HepG2 (cell line): Measurements from ENCODE around the gene GALNT15. TPM values are rescaled to one million over a fixed set of nuclear protein-coding genes. Genes with fewer than 3 reads are reported as not detected.

Source experiments
- ATAC-seq: fragments of 200-7000 bp; cut with Tn5 transposase; 3 replicates; pipeline ENCODE4 v1.9.1; 2020; ENCODE audit warnings: mild to moderate bottlenecking, moderate library complexity
- BruUV-seq: library from RNA; stranded (reverse); fragments of 400-500 nt; replicated peaks from 2 replicates; lab custom pipeline; 2021; lab: Mats Ljungman, UMichigan
- CTCF ChIA-PET: fragments of 300-600 bp; formaldehyde crosslinking; extraction: SDS; loops from one replicate; lab custom pipeline; 2021; ENCODE audit warnings: low total read pairs, inconsistent platforms, low intra/inter-chr PET ratio; lab: Yijun Ruan, JAX
- POLR2A ChIA-PET: fragments of 350-600 bp; sonication (Branson Sonifier 250); formaldehyde crosslinking; loops from one replicate; lab custom pipeline; 2020; ENCODE audit warnings: antibody characterized with exemption, inconsistent platforms; lab: Yijun Ruan, JAX
- DNase-seq: peaks from one replicate; pipeline ENCODE4 v3.0.0-alpha.2; 2015; ENCODE audit warnings: low spot score
- FAIRE-seq: peaks from 3 replicates; lab custom pipeline; 2011; peaks lifted over from hg19 to GRCh38; lab: Jason Lieb, UNC
- H2AFZ ChIP-seq: one replicate; pipeline ENCODE4 v1.6.1; 2011; ENCODE audit warnings: low read length, inconsistent platforms
- H3K27ac ChIP-seq: fragments of 300-600 bp; 3 replicates; pipeline ENCODE4 v1.8.0; 2011; ENCODE audit warnings: mixed run types, mild to moderate bottlenecking, mixed read lengths, low read length, inconsistent platforms; ENCODE audit not compliant: insufficient read depth; ENCODE audit errors: extremely low read length
- H3K27me3 ChIP-seq, 2 experiments: fragments of 200-600 bp in 1 of 2; 2 replicates in 1 of 2; 3 replicates in 1 of 2; pipeline versions ENCODE4 v1.6.0 to v1.8.0; 2011; ENCODE audit warnings: low read length in 2 of 2, mild to moderate bottlenecking in 2 of 2, moderate library complexity in 2 of 2, inconsistent platforms in 1 of 2; ENCODE audit not compliant: insufficient read depth in 2 of 2, control insufficient read depth in 1 of 2
- H3K36me3 ChIP-seq, 2 experiments: fragments of 200-600 bp in 1 of 2; replicated peaks in 1 of 2; 2 replicates in 1 of 2; 3 replicates in 1 of 2; pipeline versions ENCODE4 v1.5.1 to v1.8.0; 2011; ENCODE audit warnings: low read length in 2 of 2, inconsistent platforms in 1 of 2; ENCODE audit not compliant: insufficient read depth in 2 of 2, control insufficient read depth in 1 of 2
- H3K4me1 ChIP-seq: 2 replicates; pipeline ENCODE4 v1.5.1; 2012; ENCODE audit warnings: low read length, inconsistent platforms; ENCODE audit not compliant: insufficient read depth
- H3K4me2 ChIP-seq: 2 replicates; pipeline ENCODE4 v1.6.0; 2011; ENCODE audit warnings: low read depth, low read length, inconsistent platforms
- H3K4me3 ChIP-seq, 3 experiments: fragments of 200-600 bp in 1 of 3; sonication (generic), shearing (Covaris generic) in 1 of 3; replicated peaks in 1 of 3; 2 replicates each; pipeline ENCODE4 v1.5.1; 2011 to 2016; ENCODE audit warnings: low read length in 3 of 3, inconsistent platforms in 2 of 3, low read depth in 2 of 3, mild to moderate bottlenecking in 2 of 3, control low read depth in 1 of 3, mixed read lengths in 1 of 3; ENCODE audit not compliant: insufficient read depth in 1 of 3
- H3K79me2 ChIP-seq: one replicate; pipeline ENCODE4 v1.6.1; 2011; ENCODE audit warnings: low read length, inconsistent platforms; ENCODE audit not compliant: insufficient read depth
- H3K9ac ChIP-seq: 2 replicates; pipeline ENCODE4 v1.6.0; 2011; ENCODE audit warnings: mild to moderate bottlenecking, low read depth, low read length, inconsistent platforms; ENCODE audit not compliant: insufficient read depth
- H3K9me3 ChIP-seq: 2 replicates; pipeline ENCODE4 v1.5.1; 2012; ENCODE audit warnings: mild to moderate bottlenecking, low read length
- H4K20me1 ChIP-seq: 2 replicates; pipeline ENCODE4 v1.6.0; 2011; ENCODE audit warnings: inconsistent platforms, mild to moderate bottlenecking, low read length, moderate library complexity; ENCODE audit not compliant: insufficient read depth
- ARHGAP35 ChIP-seq: sonication (generic); formaldehyde crosslinking; IDR thresholded peaks from 2 replicates; pipeline ENCODE4 v1.9.0; 2022; ENCODE audit warnings: mild to moderate bottlenecking, inconsistent platforms, moderate library complexity, missing genetic modification reagents, borderline replicate concordance
- GLI4 ChIP-seq: sonication (generic); formaldehyde crosslinking; IDR thresholded peaks from 2 replicates; pipeline ENCODE4 v1.5.1; 2020; ENCODE audit warnings: missing genetic modification reagents, mild to moderate bottlenecking, moderate library complexity, borderline replicate concordance
- MATR3 ChIP-seq: sonication (generic); formaldehyde crosslinking; IDR thresholded peaks from 2 replicates; pipeline ENCODE4 v1.4.0; 2020; ENCODE audit warnings: missing genetic modification reagents
- MTF2 ChIP-seq: sonication (generic); formaldehyde crosslinking; IDR thresholded peaks from 2 replicates; pipeline ENCODE4 v1.5.0; 2020; ENCODE audit warnings: missing genetic modification reagents, borderline replicate concordance
- PAX8 ChIP-seq: sonication (generic); formaldehyde crosslinking; IDR thresholded peaks from 2 replicates; pipeline ENCODE4 v1.8.0; 2022; ENCODE audit warnings: mild to moderate bottlenecking, missing genetic modification reagents, borderline replicate concordance
- RARG ChIP-seq: sonication (generic); formaldehyde crosslinking; IDR thresholded peaks from 2 replicates; pipeline ENCODE4 v1.4.0; 2020; ENCODE audit warnings: low read depth, mild to moderate bottlenecking, missing genetic modification reagents
- XBP1 ChIP-seq: sonication (generic); formaldehyde crosslinking; IDR thresholded peaks from 2 replicates; pipeline ENCODE4 v1.5.0; 2020; ENCODE audit warnings: missing genetic modification reagents
- ZBTB20 ChIP-seq: sonication (generic); formaldehyde crosslinking; IDR thresholded peaks from 2 replicates; pipeline ENCODE4 v1.8.1; 2023; ENCODE audit warnings: missing genetic modification reagents, low read depth, mild to moderate bottlenecking, borderline replicate concordance
- ZC3H13 ChIP-seq: sonication (generic); formaldehyde crosslinking; IDR thresholded peaks from 2 replicates; pipeline ENCODE4 v1.8.1; 2023; ENCODE audit warnings: mild to moderate bottlenecking, missing genetic modification reagents, moderate library complexity
- ZNF431 ChIP-seq: sonication (generic); formaldehyde crosslinking; IDR thresholded peaks from 2 replicates; pipeline ENCODE4 v1.9.0; 2022; ENCODE audit warnings: missing genetic modification reagents, low read depth, mild to moderate bottlenecking, borderline replicate concordance
- ZNF720 ChIP-seq: sonication (generic); formaldehyde crosslinking; IDR thresholded peaks from 2 replicates; pipeline ENCODE4 v1.4.0; 2020; ENCODE audit warnings: missing genetic modification reagents
- ZNF775 ChIP-seq: sonication (generic); formaldehyde crosslinking; IDR thresholded peaks from 2 replicates; pipeline ENCODE4 v1.4.0; 2020; ENCODE audit warnings: missing genetic modification reagents, mild to moderate bottlenecking, moderate library complexity, borderline replicate concordance
- WGBS: methylation state at CpG from one replicate; pipeline ENCODE4 v1.1.6; 2017; ENCODE audit warnings: low lambda C conversion rate; 5-methylcytosine and 5-hydroxymethylcytosine counted together
- in situ Hi-C: cut with HindIII; loops from 2 replicates; pipeline ENCODE4 v1.10.0; 2017; ENCODE audit warnings: low pct_unique_long_range_greater_than_20kb; ENCODE audit not compliant: extremely low pct_ligation_motif_present
- intact Hi-C: fragments of 100-400 bp; cut with micrococcal nuclease; formaldehyde crosslinking; loops from one replicate; pipeline ENCODE4 v1.10.0; 2022; ENCODE audit not compliant: unreplicated experiment
- polyA plus RNA-seq, 8 experiments: library from polyadenylated mRNA; depleted of rRNA in 3 of 8; stranded (reverse) in 7 of 8; unstranded in 1 of 8; fragments of >200 nt; fragmentation: Illumina TruSeq in 4 of 8; extraction: Trizol in 4 of 8; gene quantifications; 2 replicates each; pipeline versions ENCODE4 v1.2.1 to v1.2.3, GENCODE V29; 2011 to 2016; ENCODE audit warnings: low read depth in 4 of 8, missing spikeins in 1 of 8, mixed read lengths in 1 of 8; ENCODE audit not compliant: insufficient read depth in 1 of 8
- total RNA-seq, 5 experiments: library from RNA; depleted of rRNA; stranded (reverse); fragments of >200 nt; fragmentation: Illumina TruSeq; extraction: Trizol; gene quantifications; 2 replicates each; pipeline ENCODE4 v1.2.3, GENCODE V29; 2016; ENCODE audit warnings: low read depth in 1 of 5
- TF ChIP-seq, protein P1 (sequence below): sonication (generic); formaldehyde crosslinking; IDR thresholded peaks from 2 replicates; pipeline ENCODE4 v1.5.0; 2020; ENCODE audit warnings: missing genetic modification reagents
- TF ChIP-seq, protein P2 (sequence below): sonication (generic); formaldehyde crosslinking; IDR thresholded peaks from 2 replicates; pipeline ENCODE4 v1.8.0; 2022; ENCODE audit warnings: mild to moderate bottlenecking, missing genetic modification reagents, moderate library complexity
- TF ChIP-seq, protein P3 (sequence below): sonication (generic); formaldehyde crosslinking; IDR thresholded peaks from 2 replicates; pipeline ENCODE4 v1.8.1; 2023; ENCODE audit warnings: missing genetic modification reagents, inconsistent platforms, borderline replicate concordance
- TF ChIP-seq, protein P4 (sequence below): IDR thresholded peaks from 2 replicates; pipeline ENCODE4 v1.6.1; 2016; ENCODE audit warnings: missing compliant biosample characterization, missing genetic modification reagents, borderline replicate concordance
- TF ChIP-seq, protein P5 (sequence below): sonication (generic); formaldehyde crosslinking; IDR thresholded peaks from 2 replicates; pipeline ENCODE4 v1.8.0; 2023; ENCODE audit warnings: mild to moderate bottlenecking, missing genetic modification reagents

Gene GALNT15
- total and polyA plus RNA-seq, 2 of the 13 experiments (the other 11 are each of a cell fraction or from before 2014, with no cell fraction given) = 0.02 to 0.04 TPM

DNA sequence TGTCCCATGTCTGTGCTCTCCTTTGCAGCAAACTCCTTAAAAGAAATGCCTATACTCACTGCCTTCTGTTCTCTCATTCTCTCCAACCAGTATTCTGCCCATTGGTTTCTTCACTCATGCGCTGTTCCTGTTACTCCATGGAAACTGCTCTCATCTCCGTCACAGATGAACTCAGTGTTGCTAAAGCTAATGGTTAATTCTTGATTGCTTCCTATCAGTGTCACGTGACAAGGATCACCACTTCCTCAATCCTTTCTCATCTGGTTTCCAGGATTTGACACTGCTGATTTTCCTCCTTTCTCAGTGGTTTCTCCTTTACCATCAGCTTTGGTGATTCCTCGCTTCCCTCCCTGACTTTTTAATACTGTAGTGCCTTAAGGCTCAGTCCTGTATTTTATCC lies 87.7 kb downstream of the GALNT15 start (continued):
- no peak for TF ChIP-seq PAX8 (CRISPR knock-in tag)
- TF ChIP-seq ZNF720 (CRISPR knock-in tag) = no peak
- no peak for TF ChIP-seq XBP1
- TF ChIP-seq RARG (CRISPR knock-in tag) = no peak
- TF ChIP-seq, protein P1, sequence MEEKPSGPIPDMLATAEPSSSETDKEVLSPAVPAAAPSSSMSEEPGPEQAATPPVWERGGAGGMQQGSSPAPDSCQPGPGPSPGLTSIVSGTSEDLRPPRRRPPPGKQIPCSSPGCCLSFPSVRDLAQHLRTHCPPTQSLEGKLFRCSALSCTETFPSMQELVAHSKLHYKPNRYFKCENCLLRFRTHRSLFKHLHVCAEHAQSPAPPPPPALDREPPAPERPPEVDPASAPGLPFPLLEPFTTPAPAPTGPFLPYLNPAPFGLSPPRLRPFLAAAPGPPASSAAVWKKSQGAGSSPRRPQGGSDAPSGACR (CRISPR knock-in tag) = no peak
- TF ChIP-seq MATR3 (CRISPR knock-in tag) = no peak
- no peak for TF ChIP-seq GLI4 (CRISPR knock-in tag)

DNA sequence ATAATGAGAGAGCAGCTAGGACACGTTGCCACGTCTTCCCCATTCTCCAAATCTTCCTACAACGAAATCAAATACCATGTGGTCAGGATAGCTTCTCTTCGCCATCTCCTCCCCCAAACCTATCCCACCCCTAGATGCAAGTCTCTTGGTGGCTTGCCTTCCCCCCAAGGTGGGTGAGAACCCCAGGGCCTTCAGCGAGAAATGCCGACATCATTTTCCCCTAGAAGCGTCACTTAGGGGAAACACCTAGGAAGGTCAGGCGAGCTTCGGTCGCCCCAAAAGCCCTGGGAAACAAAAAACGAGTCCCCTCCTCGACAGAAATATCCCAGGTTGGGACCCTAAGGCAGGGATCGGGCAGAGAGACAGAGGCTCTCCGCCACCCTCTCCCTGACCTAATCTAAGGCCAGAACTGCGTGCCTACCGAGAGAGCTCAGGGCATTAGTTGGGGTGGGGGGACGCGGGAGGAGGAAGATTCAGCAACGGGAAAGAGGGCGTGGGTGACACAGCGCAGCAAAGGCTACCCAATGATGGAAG lies 89.8 kb downstream of the GALNT15 start:
- Histone ChIP-seq H3K4me2 (peak overlapping the region; percentile 86), H2AFZ (peak overlapping the region; percentile 35), H3K4me1 (peaks cover 36% of the 10 kb centered on the region), H3K9me3 (no peaks in the 10 kb centered on the region), H3K36me3 (peaks cover 1 to 30% of the 10 kb centered on the region in 2 experiments; a peak in 3 of 5 replicates), H3K4me3 (peak overlapping the region; percentile 85 to 97 (median 88)), H3K27ac (peak overlapping the region; percentile 76), H3K27me3 (no peaks in the 10 kb centered on the region; a peak in 1 of 5 replicates), H3K9ac (peak overlapping the region; percentile 90), H3K79me2 (peaks cover 62% of the 10 kb centered on the region), H4K20me1 (no peaks in the 10 kb centered on the region)
- intact Hi-C loops = loop anchor here (1.0 kb wide), 1 partner anchor 11 kb away; no protein-coding TSS in a partner anchor
- WGBS = 3% methylated on average over 20 of the region's 21 CpGs
- TSS peak; percentile 72 for BruUV-seq
- FAIRE-seq = no peak
- ChIA-PET POLR2A (interaction anchor here (1.0 to 3.2 kb wide), 7 partner anchors 11 to 1478 kb away, joined by 4 to 112 read pairs (median 4); partner anchors contain the start of gene TBC1D5), CTCF (interaction anchor here (1.1 kb wide), 1 partner anchor 17 kb away, joined by 3 read pairs; no protein-coding TSS in a partner anchor)
- no peak for DNase-seq
- in situ Hi-C loops = no loop called here
- ATAC-seq = peak; percentile 4
- TF ChIP-seq MTF2 (CRISPR knock-in tag) (0 out of 2 replicates have a peak, but pooled peaks have one; percentile 34), ZNF775 (CRISPR knock-in tag) (0 out of 2 replicates have a peak, but pooled peaks have one; percentile 4), ZBTB20 (CRISPR knock-in tag) (no peak), ZNF431 (CRISPR knock-in tag) (no peak), ZC3H13 (CRISPR knock-in tag) (no peak), ARHGAP35 (CRISPR knock-in tag) (no peak)
- TF ChIP-seq, protein P2, sequence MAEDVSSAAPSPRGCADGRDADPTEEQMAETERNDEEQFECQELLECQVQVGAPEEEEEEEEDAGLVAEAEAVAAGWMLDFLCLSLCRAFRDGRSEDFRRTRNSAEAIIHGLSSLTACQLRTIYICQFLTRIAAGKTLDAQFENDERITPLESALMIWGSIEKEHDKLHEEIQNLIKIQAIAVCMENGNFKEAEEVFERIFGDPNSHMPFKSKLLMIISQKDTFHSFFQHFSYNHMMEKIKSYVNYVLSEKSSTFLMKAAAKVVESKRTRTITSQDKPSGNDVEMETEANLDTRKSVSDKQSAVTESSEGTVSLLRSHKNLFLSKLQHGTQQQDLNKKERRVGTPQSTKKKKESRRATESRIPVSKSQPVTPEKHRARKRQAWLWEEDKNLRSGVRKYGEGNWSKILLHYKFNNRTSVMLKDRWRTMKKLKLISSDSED (CRISPR knock-in tag) = no peak
- TF ChIP-seq, protein P3, sequence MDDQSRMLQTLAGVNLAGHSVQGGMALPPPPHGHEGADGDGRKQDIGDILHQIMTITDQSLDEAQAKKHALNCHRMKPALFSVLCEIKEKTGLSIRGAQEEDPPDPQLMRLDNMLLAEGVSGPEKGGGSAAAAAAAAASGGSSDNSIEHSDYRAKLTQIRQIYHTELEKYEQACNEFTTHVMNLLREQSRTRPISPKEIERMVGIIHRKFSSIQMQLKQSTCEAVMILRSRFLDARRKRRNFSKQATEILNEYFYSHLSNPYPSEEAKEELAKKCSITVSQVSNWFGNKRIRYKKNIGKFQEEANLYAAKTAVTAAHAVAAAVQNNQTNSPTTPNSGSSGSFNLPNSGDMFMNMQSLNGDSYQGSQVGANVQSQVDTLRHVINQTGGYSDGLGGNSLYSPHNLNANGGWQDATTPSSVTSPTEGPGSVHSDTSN (CRISPR knock-in tag) = no peak
- TF ChIP-seq, protein P4, sequence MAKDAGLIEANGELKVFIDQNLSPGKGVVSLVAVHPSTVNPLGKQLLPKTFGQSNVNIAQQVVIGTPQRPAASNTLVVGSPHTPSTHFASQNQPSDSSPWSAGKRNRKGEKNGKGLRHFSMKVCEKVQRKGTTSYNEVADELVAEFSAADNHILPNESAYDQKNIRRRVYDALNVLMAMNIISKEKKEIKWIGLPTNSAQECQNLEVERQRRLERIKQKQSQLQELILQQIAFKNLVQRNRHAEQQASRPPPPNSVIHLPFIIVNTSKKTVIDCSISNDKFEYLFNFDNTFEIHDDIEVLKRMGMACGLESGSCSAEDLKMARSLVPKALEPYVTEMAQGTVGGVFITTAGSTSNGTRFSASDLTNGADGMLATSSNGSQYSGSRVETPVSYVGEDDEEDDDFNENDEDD = no peak
- TF ChIP-seq, protein P5, sequence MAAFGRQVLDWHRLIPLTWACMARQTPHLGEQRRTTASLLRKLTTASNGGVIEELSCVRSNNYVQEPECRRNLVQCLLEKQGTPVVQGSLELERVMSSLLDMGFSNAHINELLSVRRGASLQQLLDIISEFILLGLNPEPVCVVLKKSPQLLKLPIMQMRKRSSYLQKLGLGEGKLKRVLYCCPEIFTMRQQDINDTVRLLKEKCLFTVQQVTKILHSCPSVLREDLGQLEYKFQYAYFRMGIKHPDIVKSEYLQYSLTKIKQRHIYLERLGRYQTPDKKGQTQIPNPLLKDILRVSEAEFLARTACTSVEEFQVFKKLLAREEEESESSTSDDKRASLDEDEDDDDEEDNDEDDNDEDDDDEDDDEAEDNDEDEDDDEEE (CRISPR knock-in tag) = peak; percentile 22; the same call in 1 of the 2 replicates
